ENCODE results near the gene RPGR.

The RPGR gene

GRCh38 chrX:38282049-38282448, 45.3 kb downstream of the RPGR start:
- no peaks in the 10 kb centered on the region for H3K36me3 ChIP-seq (replicated peaks)
- H3K27me3 ChIP-seq (replicated peaks), result no peaks in the 10 kb centered on the region
- in situ Hi-C loops (cut with HindIII; ENCODE audit: low pct_ligation_motif_present, low sequenced_read_pairs), result no loop called here
- TF ChIP-seq CTCF (IDR thresholded peaks at IDR 0.05; ENCODE audit: low read depth, low read length, missing control alignments), result peak; percentile 76
- no peak for DNase-seq
- no peak overlapping the region for H3K4me3 ChIP-seq (ENCODE audit: low read depth, low read length)
- no peak overlapping the region for H3K27ac ChIP-seq

GRCh38 chrX:38279188-38279587, 48.1 kb downstream of the RPGR start:
- Histone ChIP-seq H3K27ac (no peak overlapping the region), H3K4me3 (ENCODE audit: low read depth, low read length) (no peak overlapping the region), H3K27me3 (replicated peaks) (no peaks in the 10 kb centered on the region), H3K36me3 (replicated peaks) (no peaks in the 10 kb centered on the region)
- in situ Hi-C loops (cut with HindIII; ENCODE audit: low pct_ligation_motif_present, low sequenced_read_pairs), result no loop called here
- TF ChIP-seq CTCF (IDR thresholded peaks at IDR 0.05; ENCODE audit: low read depth, low read length, missing control alignments), result no peak
- no peak for DNase-seq

GRCh38 chrX:38278682-38279081, 48.6 kb downstream of the RPGR start:
- no peak for DNase-seq
- Histone ChIP-seq H3K27me3 (replicated peaks) (no peaks in the 10 kb centered on the region), H3K4me3 (ENCODE audit: low read depth, low read length) (no peak overlapping the region), H3K27ac (no peak overlapping the region), H3K36me3 (replicated peaks) (no peaks in the 10 kb centered on the region)
- TF ChIP-seq CTCF (IDR thresholded peaks at IDR 0.05; ENCODE audit: low read depth, low read length, missing control alignments), result no peak
- in situ Hi-C loops (cut with HindIII; ENCODE audit: low pct_ligation_motif_present, low sequenced_read_pairs), result no loop called here

- TF ChIP-seq CTCF (IDR thresholded peaks at IDR 0.05; ENCODE audit: low read depth, low read length, missing control alignments), result no peak
- H3K36me3 ChIP-seq (replicated peaks), result no peaks in the 10 kb centered on the region
- H3K27ac ChIP-seq, result no peak overlapping the region
- in situ Hi-C loops (cut with HindIII; ENCODE audit: low pct_ligation_motif_present, low sequenced_read_pairs), result no loop called here
- no peaks in the 10 kb centered on the region for H3K27me3 ChIP-seq (replicated peaks)
- no peak overlapping the region for H3K4me3 ChIP-seq (ENCODE audit: low read depth, low read length)
- DNase-seq, result no peak
Observed at GRCh38 chrX:38277802-38278201, 49.5 kb downstream of the RPGR start.

- in situ Hi-C loops (cut with HindIII; ENCODE audit: low pct_ligation_motif_present, low sequenced_read_pairs), result no loop called here
- no peak for DNase-seq
- no peak for TF ChIP-seq CTCF (IDR thresholded peaks at IDR 0.05; ENCODE audit: low read depth, low read length, missing control alignments)
Observed at GRCh38 chrX:38277136-38277535, 50.2 kb downstream of the RPGR start.

GRCh38 chrX:38276089-38276488, 51.2 kb downstream of the RPGR start:
- H3K27ac ChIP-seq, result peak overlapping the region; percentile 26
- H3K4me3 ChIP-seq (ENCODE audit: low read depth, low read length), result no peak overlapping the region
- no peak for TF ChIP-seq CTCF (IDR thresholded peaks at IDR 0.05; ENCODE audit: low read depth, low read length, missing control alignments)
- in situ Hi-C loops (cut with HindIII; ENCODE audit: low pct_ligation_motif_present, low sequenced_read_pairs), result no loop called here
- H3K36me3 ChIP-seq (replicated peaks), result no peaks in the 10 kb centered on the region
- DNase-seq, result no peak
- no peaks in the 10 kb centered on the region for H3K27me3 ChIP-seq (replicated peaks)

More at GRCh38 chrX:38277136-38277535, 50.2 kb downstream of the RPGR start:
- Histone ChIP-seq H3K4me3 (ENCODE audit: low read depth, low read length) (no peak overlapping the region), H3K36me3 (replicated peaks) (no peaks in the 10 kb centered on the region), H3K27me3 (replicated peaks) (no peaks in the 10 kb centered on the region), H3K27ac (no peak overlapping the region)
